Psoas muscle (tissue), 8 donors: ENCODE data around the gene LUC7L2. TPM values are rescaled to one million over a fixed set of nuclear protein-coding genes. Genes with fewer than 3 reads are reported as not detected.

Experiments
- ATAC-seq, 4 donors: fragments of 200-7000 bp; cut with Tn5 transposase; one replicate each; pipeline ENCODE4 v1.9.1; 2020; ENCODE audit warnings: moderate library complexity in 3 of 4, mild to moderate bottlenecking in 2 of 4
- DNase-seq, 2 donors: peaks; one replicate each; pipeline ENCODE4 v3.0.0-alpha.2; 2020
- H3K27ac ChIP-seq: fragments of 200-600 bp; one replicate; pipeline ENCODE4 v1.8.0; 2022
- H3K27me3 ChIP-seq, 3 donors: fragments of 200-600 bp in 1 of 3; one replicate each; pipeline versions ENCODE4 v1.6.1 to v1.8.0; 2013 to 2022; ENCODE audit warnings: low read length in 2 of 3, mild to moderate bottlenecking in 2 of 3, moderate library complexity in 1 of 3; ENCODE audit not compliant: insufficient read depth in 3 of 3
- H3K36me3 ChIP-seq, 2 donors: fragments of 200-600 bp in 1 of 2; one replicate each; pipeline versions ENCODE4 v1.6.1 to v1.8.0; 2013 to 2022; ENCODE audit warnings: low read depth in 1 of 2, mild to moderate bottlenecking in 1 of 2, moderate library complexity in 1 of 2; ENCODE audit not compliant: insufficient read depth in 1 of 2
- H3K4me1 ChIP-seq: fragments of 200-600 bp; one replicate; pipeline ENCODE4 v1.8.0; 2022
- H3K4me3 ChIP-seq: fragments of 200-600 bp; one replicate; pipeline ENCODE4 v1.8.0; 2022; ENCODE audit warnings: mild to moderate bottlenecking
- H3K9me3 ChIP-seq: fragments of 200-600 bp; one replicate; pipeline ENCODE4 v1.8.0; 2022
- WGBS, 3 donors: extraction: QIAGEN DNeasy Blood & Tissue Kit; methylation state at CpG; one replicate each; pipeline versions ENCODE4 v1.1.6 to v1.1.7; 2013; 5-methylcytosine and 5-hydroxymethylcytosine counted together
- intact Hi-C, 2 donors: fragments of 100-400 bp; cut with DNase I; formaldehyde crosslinking; loops; one replicate each; pipeline versions ENCODE4 v1.11.0 to v1.14.2; 2022
- polyA plus RNA-seq, 3 donors: library from polyadenylated mRNA; stranded (reverse); fragments of 200-250 nt; gene quantifications; one replicate each; pipeline ENCODE4 v1.2.3, GENCODE V29; 2013
- total RNA-seq, 4 donors: library from RNA; stranded (reverse); fragmentation: NEBNext Ultra II Directional in 2 of 4; extraction: Animal tissue kit (Norgen Biotek cat#: 25700) in 2 of 4; gene quantifications; one replicate each; pipeline versions ENCODE4 v1.2.1 to v1.2.4, GENCODE V29; 2021 to 2023
- TF ChIP-seq, protein P1 (sequence below): fragments of 200-600 bp; IDR thresholded peaks from one replicate; pipeline ENCODE4 v1.8.0; 2022; ENCODE audit warnings: antibody characterized with exemption
- donor health status: healthy with polysubstance abuse.
- donor health status: DM: no; HTN: no; CAD: no; lungs with moderate emphysema.
- donor health status: Bipolar disorder and iron deficiency.
- donor health status: healthy.
- donor health status: DM: yes; HTN: yes; CAD: no.
- donor health status: DM: no; HTN: no; CAD: no.
- donor health status: DM: no; HTN: no; CAD: no.
- donor health status: DM: yes; HTN: yes; CAD: no.

Gene LUC7L2
- total and polyA plus RNA-seq, 7 donors, result 41.6 to 82.3 (median 47.8) TPM

DNA sequence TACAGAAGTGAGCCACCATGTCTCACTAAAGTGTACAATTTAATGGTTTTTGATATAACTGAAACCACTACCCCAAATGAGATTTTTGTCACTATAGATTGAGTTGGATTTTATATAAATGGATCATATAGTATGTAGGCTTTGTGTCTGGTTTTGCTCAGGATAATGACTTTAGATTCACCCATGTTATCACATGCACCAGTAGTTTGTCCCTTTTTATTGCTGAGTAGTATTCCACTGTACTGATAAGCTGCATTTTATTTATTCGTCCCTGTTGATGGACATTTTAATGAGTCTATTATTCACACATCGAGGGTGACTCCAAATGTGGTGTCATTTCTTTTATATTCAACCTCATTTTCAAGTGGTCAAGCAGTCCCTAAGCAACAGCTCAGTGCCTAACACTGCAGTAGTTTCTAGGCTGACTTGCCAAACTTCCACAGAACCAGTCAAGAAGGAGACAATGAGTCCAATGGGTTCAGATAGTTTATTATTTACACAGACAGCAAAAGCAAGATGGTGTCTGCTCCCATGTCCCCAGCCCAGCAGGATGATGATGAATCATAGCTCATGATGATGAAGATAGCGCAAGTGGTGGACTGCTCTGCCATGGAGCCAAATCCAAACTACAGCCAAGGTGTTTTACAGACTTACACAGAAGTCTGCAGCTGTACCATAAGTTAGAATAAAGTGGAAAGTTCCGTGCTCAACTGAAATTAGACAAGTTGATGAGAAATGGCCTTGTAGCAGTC, 25.1 kb upstream of the LUC7L2 start:
- Histone ChIP-seq H3K36me3 (no peaks in the 10 kb centered on the region), H3K4me3 (no peak overlapping the region), H3K27ac (no peak overlapping the region), H3K9me3 (peaks cover under 1% of the 10 kb centered on the region), H3K4me1 (no peaks in the 10 kb centered on the region), H3K27me3 (no peaks in the 10 kb centered on the region)
- no peak for DNase-seq
- TF ChIP-seq, protein P1, sequence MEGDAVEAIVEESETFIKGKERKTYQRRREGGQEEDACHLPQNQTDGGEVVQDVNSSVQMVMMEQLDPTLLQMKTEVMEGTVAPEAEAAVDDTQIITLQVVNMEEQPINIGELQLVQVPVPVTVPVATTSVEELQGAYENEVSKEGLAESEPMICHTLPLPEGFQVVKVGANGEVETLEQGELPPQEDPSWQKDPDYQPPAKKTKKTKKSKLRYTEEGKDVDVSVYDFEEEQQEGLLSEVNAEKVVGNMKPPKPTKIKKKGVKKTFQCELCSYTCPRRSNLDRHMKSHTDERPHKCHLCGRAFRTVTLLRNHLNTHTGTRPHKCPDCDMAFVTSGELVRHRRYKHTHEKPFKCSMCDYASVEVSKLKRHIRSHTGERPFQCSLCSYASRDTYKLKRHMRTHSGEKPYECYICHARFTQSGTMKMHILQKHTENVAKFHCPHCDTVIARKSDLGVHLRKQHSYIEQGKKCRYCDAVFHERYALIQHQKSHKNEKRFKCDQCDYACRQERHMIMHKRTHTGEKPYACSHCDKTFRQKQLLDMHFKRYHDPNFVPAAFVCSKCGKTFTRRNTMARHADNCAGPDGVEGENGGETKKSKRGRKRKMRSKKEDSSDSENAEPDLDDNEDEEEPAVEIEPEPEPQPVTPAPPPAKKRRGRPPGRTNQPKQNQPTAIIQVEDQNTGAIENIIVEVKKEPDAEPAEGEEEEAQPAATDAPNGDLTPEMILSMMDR, result no peak
- ATAC-seq, result no peak
- intact Hi-C loops, result no loop called here
- 89 to 93% (median 91%) methylated on average over 4 of the region's 4 CpGs for WGBS, 3 donors

DNA sequence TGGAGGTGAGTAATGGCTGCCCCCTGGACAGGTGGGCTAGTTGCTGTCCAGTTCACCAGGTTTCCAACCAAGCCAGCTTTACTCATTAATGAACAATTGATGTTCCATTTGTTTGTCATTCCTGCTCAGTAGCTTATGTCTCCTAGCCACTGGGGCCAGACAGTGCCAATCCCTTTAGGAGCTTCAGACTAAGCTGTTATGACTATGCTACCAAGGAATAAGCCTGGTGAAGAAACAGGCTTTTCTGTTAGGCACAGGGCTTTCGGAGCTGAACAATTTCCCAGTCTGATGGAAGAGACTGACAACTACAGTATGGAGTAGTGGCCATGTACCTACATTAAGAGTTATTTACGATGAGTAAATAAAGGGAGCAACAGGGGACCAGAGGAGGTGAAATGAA, 20.7 kb upstream of the LUC7L2 start:
- ATAC-seq, result no peak
- H3K27me3 ChIP-seq, result no peaks in the 10 kb centered on the region
- H3K4me1 ChIP-seq, result peaks cover 11% of the 10 kb centered on the region
- WGBS, 3 donors, result 98 to 100% (median 99%) methylated on average over 2 of the region's 2 CpGs
- no peaks in the 10 kb centered on the region for H3K36me3 ChIP-seq
- no peak for DNase-seq
- H3K27ac ChIP-seq, result peak overlapping the region; percentile 98
- H3K9me3 ChIP-seq, result peaks cover 4% of the 10 kb centered on the region
- TF ChIP-seq, protein P1, result no peak
- H3K4me3 ChIP-seq, result no peak overlapping the region
- intact Hi-C loops, result no loop called here

DNA sequence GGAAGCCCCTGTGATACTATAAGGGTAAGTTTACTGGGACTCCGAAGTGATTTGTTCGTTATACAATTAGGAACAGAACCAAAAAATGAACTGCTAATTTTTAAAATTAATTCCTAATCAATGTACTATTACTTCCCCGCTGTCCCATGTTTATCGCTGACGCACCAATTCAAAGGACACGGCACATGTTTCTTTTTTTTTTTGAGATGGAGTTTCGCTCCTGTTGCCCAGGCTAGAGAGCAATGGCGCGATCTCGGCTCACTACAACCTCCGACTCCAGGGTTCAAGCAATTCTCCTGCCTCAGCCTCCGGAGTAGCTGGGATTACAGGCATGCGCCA, 20.0 kb upstream of the LUC7L2 start:
- TF ChIP-seq, protein P1, result no peak
- Histone ChIP-seq H3K27me3 (no peaks in the 10 kb centered on the region), H3K27ac (peak overlapping the region; percentile 98), H3K9me3 (peaks cover 4% of the 10 kb centered on the region), H3K36me3 (no peaks in the 10 kb centered on the region), H3K4me3 (peak overlapping the region; percentile 89), H3K4me1 (peaks cover 11% of the 10 kb centered on the region)
- intact Hi-C loops, result loop anchor here (1.0 to 10.0 kb wide), 4 partner anchors 19 to 1395 kb away; partner anchors contain the start of genes LUC7L2 (in 2 of the 2) and UBN2 (in 1 of the 2)
- WGBS, 3 donors, result 73 to 81% (median 79%) methylated on average over 13 of the region's 13 CpGs
- ATAC-seq, result no peak
- DNase-seq, result no peak

DNA sequence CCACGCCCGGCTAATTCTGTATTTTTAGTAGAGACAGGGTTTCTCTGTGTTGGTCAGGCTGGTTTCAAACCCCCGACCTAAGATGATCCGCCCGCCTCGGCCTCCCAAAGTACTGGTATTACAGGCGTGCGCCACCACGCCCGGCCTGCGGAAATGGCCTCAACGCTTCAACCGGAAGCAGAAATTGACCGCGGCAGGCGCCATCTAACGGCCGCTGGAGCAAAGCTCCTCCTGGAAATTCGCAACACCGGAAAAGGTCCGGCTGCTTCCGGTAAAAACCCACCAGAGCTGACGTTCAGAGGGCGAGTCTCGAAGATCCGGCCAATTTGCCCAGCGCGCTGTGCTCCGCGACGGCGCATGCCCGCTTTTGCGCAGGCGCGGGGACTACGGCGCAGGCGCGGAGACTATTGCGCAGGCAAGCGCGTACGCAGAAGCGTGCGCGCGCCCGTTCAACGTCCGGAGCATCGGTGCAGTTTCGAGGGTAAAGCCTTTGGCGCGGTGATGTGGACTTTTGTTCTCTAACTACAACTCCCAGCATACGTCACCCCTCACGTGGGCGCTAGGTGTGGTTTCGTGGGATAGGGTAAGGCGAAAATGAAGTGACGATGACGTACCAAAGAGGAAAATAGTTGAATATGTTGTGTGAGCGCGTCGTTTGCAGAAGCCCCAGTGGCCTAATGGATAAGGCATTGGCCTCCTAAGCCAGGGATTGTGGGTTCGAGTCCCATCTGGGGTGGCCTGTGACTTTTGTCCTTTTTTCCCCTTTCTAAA, 19.5 kb upstream of the LUC7L2 start:
- WGBS, 3 donors, result 2% methylated on average over 66 of the region's 66 CpGs
- no peaks in the 10 kb centered on the region for H3K27me3 ChIP-seq
- H3K36me3 ChIP-seq, result peaks cover 0 to under 1% of the 10 kb centered on the region in 2 donors
- intact Hi-C loops, result loop anchor here (1.0 to 10.0 kb wide), 4 partner anchors 19 to 1395 kb away; partner anchors contain the start of genes LUC7L2 (in 2 of the 2) and UBN2 (in 1 of the 2)
- ATAC-seq, result peak; percentile 80 to 85 (median 82)
- peak overlapping the region; percentile 89 for H3K4me3 ChIP-seq
- TF ChIP-seq, protein P1, result peak; percentile 69
- DNase-seq, result peak; percentile 96 to 99
- peak overlapping the region; percentile 98 for H3K27ac ChIP-seq
- H3K9me3 ChIP-seq, result peaks cover 4% of the 10 kb centered on the region
- H3K4me1 ChIP-seq, result peaks cover 11% of the 10 kb centered on the region
